Panc1 (cell line): ENCODE measurements around the gene SKIC3.

ENCODE experiments used
- CTCF ChIP-seq: fragments of 450-650 bp; IDR thresholded peaks from 2 replicates; pipeline ENCODE4 v1.5.1; 2017; ENCODE audit warnings: mild to moderate bottlenecking
- REST ChIP-seq, 2 experiments: IDR thresholded peaks; 2 replicates each; pipeline ENCODE4 v1.6.1; 2011 to 2012; ENCODE audit warnings: low read depth in 2 of 2, control low read depth in 1 of 2, low read length in 1 of 2, mild to moderate bottlenecking in 1 of 2, moderate library complexity in 1 of 2; ENCODE audit not compliant: insufficient read depth in 1 of 2
- SIN3A ChIP-seq: IDR thresholded peaks from 2 replicates; pipeline ENCODE4 v1.6.1; 2012; ENCODE audit warnings: low read depth, mild to moderate bottlenecking, low read length, moderate library complexity, borderline replicate concordance; ENCODE audit not compliant: insufficient read depth

DNA sequence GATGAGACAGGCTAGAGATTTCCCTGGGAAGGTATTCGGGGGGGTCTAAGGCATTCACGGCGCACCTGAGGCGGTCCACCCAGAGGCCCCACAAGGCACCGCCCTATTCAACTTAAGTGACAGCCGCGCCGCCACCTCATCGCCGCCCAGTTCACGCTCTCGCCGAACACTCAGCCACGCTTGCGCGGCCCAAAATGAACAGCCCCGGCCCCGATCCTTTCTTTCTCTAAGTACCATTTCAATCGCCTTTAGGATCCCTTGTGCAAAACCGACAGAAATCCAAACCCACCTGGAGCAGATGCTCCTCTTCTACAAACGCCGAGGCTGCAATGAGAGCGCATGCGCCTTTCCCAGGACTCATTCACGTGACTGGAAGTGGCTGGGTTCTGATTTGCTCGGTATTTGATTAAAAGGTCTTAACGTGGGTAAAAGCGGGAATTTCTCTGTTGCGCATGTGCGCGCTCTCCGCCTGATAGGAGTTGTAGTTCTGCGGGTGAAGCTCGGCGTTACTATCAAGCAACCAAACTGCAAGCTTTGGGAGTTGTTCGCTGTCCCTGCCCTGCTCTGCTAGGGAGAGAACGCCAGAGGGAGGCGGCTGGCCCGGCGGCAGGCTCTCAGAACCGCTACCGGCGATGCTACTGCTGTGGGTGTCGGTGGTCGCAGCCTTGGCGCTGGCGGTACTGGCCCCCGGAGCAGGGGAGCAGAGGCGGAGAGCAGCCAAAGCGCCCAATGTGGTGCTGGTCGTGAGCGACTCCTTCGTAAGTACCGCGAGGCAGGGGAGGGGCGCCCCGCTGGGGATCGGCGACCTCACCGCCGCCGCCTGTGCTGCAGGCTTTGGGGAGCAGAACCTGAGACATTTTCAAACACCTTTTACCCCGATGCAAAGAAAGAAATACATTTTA is at the start of gene SKIC3, which contains the start of gene ARSK:
- TF ChIP-seq SIN3A (0 out of 2 replicates have a peak, but pooled peaks have one; percentile 73), CTCF (peak; percentile 26), REST (IDR thresholded peaks at IDR 0.05; ENCODE audit: insufficient read depth in 1 of 2, low read depth in 2 of 2, low read length in 1 of 2) (peak in 1 of 2 experiments; percentile 54; a peak in 1 of 4 replicates)
